ENCODE results near the gene RAB3IL1. TPM values are rescaled to one million over a fixed set of nuclear protein-coding genes. Genes with fewer than 3 reads are reported as not detected.

The RAB3IL1 gene
- total and polyA plus RNA-seq, 4 donors = 2.1 to 41.6 (median 5.4) TPM

- H3K27me3 ChIP-seq (ENCODE audit: control insufficient read depth in 4 of 4, insufficient read depth in 4 of 4, low read length in 3 of 4) = no peaks in the 10 kb centered on the region
- TF ChIP-seq, protein P1, sequence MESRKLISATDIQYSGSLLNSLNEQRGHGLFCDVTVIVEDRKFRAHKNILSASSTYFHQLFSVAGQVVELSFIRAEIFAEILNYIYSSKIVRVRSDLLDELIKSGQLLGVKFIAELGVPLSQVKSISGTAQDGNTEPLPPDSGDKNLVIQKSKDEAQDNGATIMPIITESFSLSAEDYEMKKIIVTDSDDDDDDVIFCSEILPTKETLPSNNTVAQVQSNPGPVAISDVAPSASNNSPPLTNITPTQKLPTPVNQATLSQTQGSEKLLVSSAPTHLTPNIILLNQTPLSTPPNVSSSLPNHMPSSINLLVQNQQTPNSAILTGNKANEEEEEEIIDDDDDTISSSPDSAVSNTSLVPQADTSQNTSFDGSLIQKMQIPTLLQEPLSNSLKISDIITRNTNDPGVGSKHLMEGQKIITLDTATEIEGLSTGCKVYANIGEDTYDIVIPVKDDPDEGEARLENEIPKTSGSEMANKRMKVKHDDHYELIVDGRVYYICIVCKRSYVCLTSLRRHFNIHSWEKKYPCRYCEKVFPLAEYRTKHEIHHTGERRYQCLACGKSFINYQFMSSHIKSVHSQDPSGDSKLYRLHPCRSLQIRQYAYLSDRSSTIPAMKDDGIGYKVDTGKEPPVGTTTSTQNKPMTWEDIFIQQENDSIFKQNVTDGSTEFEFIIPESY (IDR thresholded peaks at IDR 0.05) = no peak
- TF ChIP-seq HNF4A (conservative IDR thresholded peaks at IDR 0.05) = no peak
- no peak for TF ChIP-seq FOXA2 (IDR thresholded peaks at IDR 0.05)
- no peak for TF ChIP-seq GABPA (IDR thresholded peaks at IDR 0.05 in 1 of 2, conservative IDR thresholded peaks at IDR 0.05 in 1 of 2)
- no peak for TF ChIP-seq NR2F2 (IDR thresholded peaks at IDR 0.05)
- no peak for TF ChIP-seq CTCF (IDR thresholded peaks at IDR 0.05; ENCODE audit: low read depth, low read length, missing input control)
- TF ChIP-seq YY1 (IDR thresholded peaks at IDR 0.05) = no peak
- no peak for TF ChIP-seq TAF1 (conservative IDR thresholded peaks at IDR 0.05)
- no peak for TF ChIP-seq SP1 (IDR thresholded peaks at IDR 0.05)
- no peak for TF ChIP-seq HNF4G (IDR thresholded peaks at IDR 0.05)
- no peak for TF ChIP-seq RXRA (IDR thresholded peaks at IDR 0.05)
- TF ChIP-seq, protein P2, sequence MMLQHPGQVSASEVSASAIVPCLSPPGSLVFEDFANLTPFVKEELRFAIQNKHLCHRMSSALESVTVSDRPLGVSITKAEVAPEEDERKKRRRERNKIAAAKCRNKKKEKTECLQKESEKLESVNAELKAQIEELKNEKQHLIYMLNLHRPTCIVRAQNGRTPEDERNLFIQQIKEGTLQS (IDR thresholded peaks at IDR 0.05) = no peak
- no peaks in the 10 kb centered on the region for H3K36me3 ChIP-seq (ENCODE audit: control insufficient read depth in 4 of 4, insufficient read depth in 3 of 4, low read depth in 1 of 4, low read length in 3 of 4)
- H3K4me1 ChIP-seq (ENCODE audit: control insufficient read depth in 4 of 4, insufficient read depth in 4 of 4, low read length in 3 of 4) = peaks cover 0 to 12% (median 0%) of the 10 kb centered on the region in 4 donors
- H3K9me3 ChIP-seq (ENCODE audit: control insufficient read depth in 4 of 4, low read length in 3 of 4) = no peaks in the 10 kb centered on the region
- 94% methylated on average over 19 of the region's 19 CpGs for WGBS
- DNase-seq (ENCODE audit: low spot score) = no peak
- no peak overlapping the region for H3K27ac ChIP-seq (ENCODE audit: low read depth in 1 of 2, low read length in 2 of 2)
- no peak overlapping the region for H3K4me3 ChIP-seq (ENCODE audit: low read depth in 1 of 3, low read length in 3 of 3)
- no peak overlapping the region for H3K9ac ChIP-seq (ENCODE audit: low read depth in 1 of 2, low read length in 2 of 2)
Measured at GRCh38 chr11:61907282-61907681, 10.1 kb downstream of the RAB3IL1 start.

- Histone ChIP-seq H3K9me3 (ENCODE audit: control insufficient read depth in 4 of 4, low read length in 3 of 4) (no peaks in the 10 kb centered on the region), H3K27ac (ENCODE audit: low read depth in 1 of 2, low read length in 2 of 2) (no peak overlapping the region), H3K4me1 (ENCODE audit: control insufficient read depth in 4 of 4, insufficient read depth in 4 of 4, low read length in 3 of 4) (peaks cover 0 to 11% (median 0%) of the 10 kb centered on the region in 4 donors), H3K27me3 (ENCODE audit: control insufficient read depth in 4 of 4, insufficient read depth in 4 of 4, low read length in 3 of 4) (no peaks in the 10 kb centered on the region), H3K9ac (ENCODE audit: low read depth in 1 of 2, low read length in 2 of 2) (no peak overlapping the region), H3K36me3 (ENCODE audit: control insufficient read depth in 4 of 4, insufficient read depth in 3 of 4, low read depth in 1 of 4, low read length in 3 of 4) (no peaks in the 10 kb centered on the region), H3K4me3 (ENCODE audit: low read depth in 1 of 3, low read length in 3 of 3) (no peak overlapping the region)
- no peak for DNase-seq (ENCODE audit: low spot score)
- WGBS = 89% methylated on average over 14 of the region's 14 CpGs
- TF ChIP-seq TAF1 (conservative IDR thresholded peaks at IDR 0.05) = no peak
- TF ChIP-seq EGR1 (IDR thresholded peaks at IDR 0.05; ENCODE audit: low read depth in 2 of 2) = no peak
- no peak for TF ChIP-seq HNF4G (IDR thresholded peaks at IDR 0.05)
- TF ChIP-seq YY1 (IDR thresholded peaks at IDR 0.05) = no peak
- no peak for TF ChIP-seq NR2F2 (IDR thresholded peaks at IDR 0.05)
- TF ChIP-seq JUND (IDR thresholded peaks at IDR 0.05) = no peak
- no peak for TF ChIP-seq HNF4A (conservative IDR thresholded peaks at IDR 0.05)
- no peak for TF ChIP-seq REST (IDR thresholded peaks at IDR 0.05)
- TF ChIP-seq GABPA (IDR thresholded peaks at IDR 0.05 in 1 of 2, conservative IDR thresholded peaks at IDR 0.05 in 1 of 2) = no peak
- TF ChIP-seq CTCF (IDR thresholded peaks at IDR 0.05; ENCODE audit: low read depth, low read length, missing input control) = no peak
- TF ChIP-seq MAX (IDR thresholded peaks at IDR 0.05) = no peak
- TF ChIP-seq SP1 (IDR thresholded peaks at IDR 0.05) = no peak
- TF ChIP-seq RAD21 (IDR thresholded peaks at IDR 0.05) = no peak
Measured at GRCh38 chr11:61906522-61906909, 10.8 kb downstream of the RAB3IL1 start.
